Activated CD8-positive, alpha-beta memory T cell treated with anti-CD3 and anti-CD28 coated beads, Interleukin-2, amount 50 U/mL, for 48 hours (primary cell): ENCODE data around the gene SORCS1.

ENCODE experiments used
- DNase-seq: peaks from one replicate; pipeline ENCODE4 v3.0.0-alpha.2; 2020

The SORCS1 gene

GRCh38 chr10:106982268-106982667 is 182.2 kb downstream of the SORCS1 start:
- no peak for DNase-seq

- DNase-seq: no peak
Measured at GRCh38 chr10:106981452-106982075, 182.9 kb downstream of the SORCS1 start.

GRCh38 chr10:106980495-106981451 is 183.7 kb downstream of the SORCS1 start:
- DNase-seq: no peak

GRCh38 chr10:106978756-106979155 is 185.8 kb downstream of the SORCS1 start:
- DNase-seq: no peak

- no peak for DNase-seq
Measured at GRCh38 chr10:106973716-106974115, 190.8 kb downstream of the SORCS1 start.

GRCh38 chr10:106973288-106973687 is 191.2 kb downstream of the SORCS1 start:
- no peak for DNase-seq

GRCh38 chr10:106972381-106972780 is 192.1 kb downstream of the SORCS1 start:
- DNase-seq: no peak

GRCh38 chr10:106971411-106971831 is 193.1 kb downstream of the SORCS1 start:
- no peak for DNase-seq

GRCh38 chr10:106967452-106967851 is 197.1 kb downstream of the SORCS1 start:
- DNase-seq: no peak

GRCh38 chr10:106960812-106961211 is 203.7 kb downstream of the SORCS1 start:
- no peak for DNase-seq

- no peak for DNase-seq
Measured at GRCh38 chr10:106959521-106959920, 205.0 kb downstream of the SORCS1 start.

GRCh38 chr10:106958589-106959361 is 205.7 kb downstream of the SORCS1 start:
- DNase-seq: no peak

- DNase-seq: no peak
Measured at GRCh38 chr10:106957823-106958588, 206.5 kb downstream of the SORCS1 start.

GRCh38 chr10:106956216-106956915 is 208.1 kb downstream of the SORCS1 start:
- no peak for DNase-seq

- no peak for DNase-seq
Measured at GRCh38 chr10:106955133-106955532, 209.4 kb downstream of the SORCS1 start.

GRCh38 chr10:106952033-106952432 is 212.5 kb downstream of the SORCS1 start:
- no peak for DNase-seq

- DNase-seq: no peak
Measured at GRCh38 chr10:106949680-106950478, 214.6 kb downstream of the SORCS1 start.

- DNase-seq: no peak
Measured at GRCh38 chr10:106947643-106948042, 216.9 kb downstream of the SORCS1 start.

- no peak for DNase-seq
Measured at GRCh38 chr10:106942035-106942662, 222.4 kb downstream of the SORCS1 start.

GRCh38 chr10:106941297-106942034 is 223.0 kb downstream of the SORCS1 start:
- no peak for DNase-seq
